ENCODE measurements around the gene FUCA2.

The FUCA2 gene

GRCh38 chr6:143516690-143517446, 5.3 kb upstream of the FUCA2 start:
- Histone ChIP-seq H4K20me1 (ENCODE audit: insufficient read depth, low read length) (no peaks in the 10 kb centered on the region), H2AFZ (ENCODE audit: low read depth, low read length) (no peak overlapping the region), H3K4me1 (ENCODE audit: insufficient read depth, low read length) (no peaks in the 10 kb centered on the region), H3K79me2 (ENCODE audit: insufficient read depth, low read length) (no peaks in the 10 kb centered on the region), H3K9ac (ENCODE audit: low read depth, low read length) (no peak overlapping the region), H3K27ac (ENCODE audit: low read length) (no peak overlapping the region), H3K9me3 (ENCODE audit: insufficient read depth, low read length, severe bottlenecking) (no peaks in the 10 kb centered on the region), H3K4me3 (ENCODE audit: low read depth in 1 of 2, low read length in 2 of 2) (no peak overlapping the region), H3K4me2 (ENCODE audit: insufficient read depth, low read length) (no peak overlapping the region), H3K36me3 (ENCODE audit: insufficient read depth, low read length) (no peaks in the 10 kb centered on the region), H3K27me3 (ENCODE audit: insufficient read depth, low read length, poor library complexity) (peaks cover 5% of the 10 kb centered on the region)
- ATAC-seq (ENCODE audit: insufficient read depth, low read depth) (no peak), DNase-seq (no peak)
- TF ChIP-seq EZH2 (IDR thresholded peaks at IDR 0.05; ENCODE audit: borderline replicate concordance, low read depth, low read length, severe bottlenecking) = no peak
- TF ChIP-seq, protein P1, sequence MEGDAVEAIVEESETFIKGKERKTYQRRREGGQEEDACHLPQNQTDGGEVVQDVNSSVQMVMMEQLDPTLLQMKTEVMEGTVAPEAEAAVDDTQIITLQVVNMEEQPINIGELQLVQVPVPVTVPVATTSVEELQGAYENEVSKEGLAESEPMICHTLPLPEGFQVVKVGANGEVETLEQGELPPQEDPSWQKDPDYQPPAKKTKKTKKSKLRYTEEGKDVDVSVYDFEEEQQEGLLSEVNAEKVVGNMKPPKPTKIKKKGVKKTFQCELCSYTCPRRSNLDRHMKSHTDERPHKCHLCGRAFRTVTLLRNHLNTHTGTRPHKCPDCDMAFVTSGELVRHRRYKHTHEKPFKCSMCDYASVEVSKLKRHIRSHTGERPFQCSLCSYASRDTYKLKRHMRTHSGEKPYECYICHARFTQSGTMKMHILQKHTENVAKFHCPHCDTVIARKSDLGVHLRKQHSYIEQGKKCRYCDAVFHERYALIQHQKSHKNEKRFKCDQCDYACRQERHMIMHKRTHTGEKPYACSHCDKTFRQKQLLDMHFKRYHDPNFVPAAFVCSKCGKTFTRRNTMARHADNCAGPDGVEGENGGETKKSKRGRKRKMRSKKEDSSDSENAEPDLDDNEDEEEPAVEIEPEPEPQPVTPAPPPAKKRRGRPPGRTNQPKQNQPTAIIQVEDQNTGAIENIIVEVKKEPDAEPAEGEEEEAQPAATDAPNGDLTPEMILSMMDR (IDR thresholded peaks at IDR 0.05; ENCODE audit: borderline replicate concordance, extremely low read depth, low read length, poor library complexity, severe bottlenecking) = no peak

DNA sequence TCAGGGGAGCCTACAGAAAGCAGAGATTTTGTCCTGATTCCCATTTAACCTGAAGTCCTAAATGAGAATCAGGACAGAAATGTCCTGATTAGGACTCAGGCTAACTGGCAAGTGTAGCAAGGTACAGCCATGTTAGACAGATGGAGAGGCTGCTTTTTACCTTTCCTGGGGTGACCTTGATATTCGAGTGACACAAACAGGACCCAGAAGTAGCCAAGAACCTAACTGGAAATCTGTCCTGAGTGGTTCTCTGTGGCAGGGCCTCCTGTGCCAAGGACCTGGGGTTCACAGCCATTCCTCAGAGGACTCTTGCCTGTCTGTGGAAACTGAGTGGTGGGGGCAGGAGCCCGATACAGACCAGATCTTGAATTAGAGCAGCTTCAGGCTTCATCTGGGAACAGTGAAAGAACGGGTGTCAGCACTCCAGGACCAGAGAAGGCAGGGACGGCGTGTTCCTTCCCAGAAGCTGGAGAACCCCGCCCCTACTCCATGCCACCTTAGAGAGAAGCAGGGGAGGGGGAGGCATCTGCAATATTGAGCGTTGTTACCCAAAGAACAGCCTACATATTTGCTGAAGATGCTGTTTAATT, 4.3 kb upstream of the FUCA2 start:
- no peaks in the 10 kb centered on the region for H3K4me1 ChIP-seq (ENCODE audit: insufficient read depth, low read length)
- H3K27me3 ChIP-seq (ENCODE audit: insufficient read depth, low read length, poor library complexity) = peaks cover 5% of the 10 kb centered on the region
- no peak overlapping the region for H3K27ac ChIP-seq (ENCODE audit: low read length)
- no peak overlapping the region for H3K9ac ChIP-seq (ENCODE audit: low read depth, low read length)
- no peak overlapping the region for H3K4me2 ChIP-seq (ENCODE audit: insufficient read depth, low read length)
- no peaks in the 10 kb centered on the region for H4K20me1 ChIP-seq (ENCODE audit: insufficient read depth, low read length)
- TF ChIP-seq, protein P1 (IDR thresholded peaks at IDR 0.05; ENCODE audit: borderline replicate concordance, extremely low read depth, low read length, poor library complexity, severe bottlenecking) = no peak
- TF ChIP-seq EZH2 (IDR thresholded peaks at IDR 0.05; ENCODE audit: borderline replicate concordance, low read depth, low read length, severe bottlenecking) = no peak
- DNase-seq = no peak
- H3K4me3 ChIP-seq (ENCODE audit: low read depth in 1 of 2, low read length in 2 of 2) = no peak overlapping the region
- ATAC-seq (ENCODE audit: insufficient read depth, low read depth) = no peak
- H3K36me3 ChIP-seq (ENCODE audit: insufficient read depth, low read length) = no peaks in the 10 kb centered on the region
- H3K79me2 ChIP-seq (ENCODE audit: insufficient read depth, low read length) = no peaks in the 10 kb centered on the region
- H2AFZ ChIP-seq (ENCODE audit: low read depth, low read length) = no peak overlapping the region
- H3K9me3 ChIP-seq (ENCODE audit: insufficient read depth, low read length, severe bottlenecking) = no peaks in the 10 kb centered on the region

GRCh38 chr6:143515061-143515760, 3.7 kb upstream of the FUCA2 start:
- Histone ChIP-seq H2AFZ (ENCODE audit: low read depth, low read length) (no peak overlapping the region), H3K36me3 (ENCODE audit: insufficient read depth, low read length) (no peaks in the 10 kb centered on the region), H3K4me2 (ENCODE audit: insufficient read depth, low read length) (no peak overlapping the region), H3K27me3 (ENCODE audit: insufficient read depth, low read length, poor library complexity) (peaks cover 5% of the 10 kb centered on the region), H3K4me1 (ENCODE audit: insufficient read depth, low read length) (no peaks in the 10 kb centered on the region), H4K20me1 (ENCODE audit: insufficient read depth, low read length) (no peaks in the 10 kb centered on the region), H3K9me3 (ENCODE audit: insufficient read depth, low read length, severe bottlenecking) (no peaks in the 10 kb centered on the region), H3K79me2 (ENCODE audit: insufficient read depth, low read length) (no peaks in the 10 kb centered on the region), H3K27ac (ENCODE audit: low read length) (no peak overlapping the region), H3K9ac (ENCODE audit: low read depth, low read length) (no peak overlapping the region), H3K4me3 (ENCODE audit: low read depth in 1 of 2, low read length in 2 of 2) (no peak overlapping the region)
- DNase-seq (no peak), ATAC-seq (ENCODE audit: insufficient read depth, low read depth) (no peak)
- TF ChIP-seq, protein P1 (IDR thresholded peaks at IDR 0.05; ENCODE audit: borderline replicate concordance, extremely low read depth, low read length, poor library complexity, severe bottlenecking) = no peak
- no peak for TF ChIP-seq EZH2 (IDR thresholded peaks at IDR 0.05; ENCODE audit: borderline replicate concordance, low read depth, low read length, severe bottlenecking)
